GM19467 (cell line): ENCODE measurements around the gene C1orf232.
A peak's percentile ranks its signal among the peaks of the same experiment; 100 is the strongest.

Experiments used
- ATAC-seq: cut with Tn5 transposase; IDR thresholded peaks from one replicate; pipeline ENCODE4 v1.9.1; 2021; ENCODE audit warnings: mild to moderate bottlenecking, moderate library complexity; ENCODE audit not compliant: unreplicated experiment

Gene C1orf232

GRCh38 chr1:26180010-26180506, 11.3 kb upstream of the C1orf232 start:
- ATAC-seq = no peak

- no peak for ATAC-seq
These were observed 8.5 kb upstream of the C1orf232 start, which contains the start of gene CNKSR1 for GRCh38 chr1:26177182-26177684. CNKSR1 (plus strand) TSS chr1:26177491; CDS start chr1:26177548, 57 bp downstream.

- ATAC-seq = no peak
These were observed 6.6 kb upstream of the C1orf232 start for GRCh38 chr1:26175346-26175745.

- ATAC-seq = no peak
These were observed 2.6 kb upstream of the C1orf232 start, which contains the start of gene ZNF593OS for GRCh38 chr1:26171084-26172072. ZNF593OS (minus strand) TSS chr1:26171832; CDS start chr1:26171661, 171 bp downstream.

- no peak for ATAC-seq
These were observed 1.7 kb upstream of the C1orf232 start for GRCh38 chr1:26170472-26170821.

- ATAC-seq = peak; percentile 89
These were observed 1.1 kb upstream of the C1orf232 start, which contains the start of gene ZNF593 for GRCh38 chr1:26169669-26170471. ZNF593 (plus strand) TSS chr1:26169908; CDS start chr1:26169984, 76 bp downstream.

- ATAC-seq = no peak
These were observed 413 bp upstream of the C1orf232 start for GRCh38 chr1:26169198-26169554.

- ATAC-seq = no peak
These were observed 2.0 kb downstream of the C1orf232 start for GRCh38 chr1:26166719-26167281.

- ATAC-seq = no peak
These were observed 3.6 kb downstream of the C1orf232 start for GRCh38 chr1:26164861-26165842.

GRCh38 chr1:26164036-26164860, 4.5 kb downstream of the C1orf232 start:
- ATAC-seq = no peak

- ATAC-seq = no peak
These were observed 5.1 kb downstream of the C1orf232 start for GRCh38 chr1:26163684-26164035.

- ATAC-seq = no peak
These were observed 6.5 kb downstream of the C1orf232 start for GRCh38 chr1:26162220-26162709.

- no peak for ATAC-seq
These were observed 7.1 kb downstream of the C1orf232 start for GRCh38 chr1:26161415-26162219.

- ATAC-seq = no peak
These were observed 8.0 kb downstream of the C1orf232 start for GRCh38 chr1:26160527-26161414.

GRCh38 chr1:26159743-26160039, 9.1 kb downstream of the C1orf232 start:
- ATAC-seq = no peak

GRCh38 chr1:26158908-26159742, 9.6 kb downstream of the C1orf232 start, which contains the start of gene FAM110D:
FAM110D (plus strand) TSS chr1:26159079; CDS start chr1:26161292, 2,213 bp downstream.
- ATAC-seq = no peak
